HEK293 (cell line): ENCODE results near the gene ISYNA1.
A peak's percentile ranks its signal among the peaks of the same experiment; 100 is the strongest.

ENCODE experiments used
- BCL11A ChIP-seq: fragments of 450-650 bp; formaldehyde crosslinking; IDR thresholded peaks from 2 replicates; pipeline ENCODE4 v1.5.1; 2016; ENCODE audit warnings: low read depth, missing biosample characterization, missing genetic modification characterization
- FEZF1 ChIP-seq: fragments of 450-650 bp; formaldehyde crosslinking; IDR thresholded peaks from 2 replicates; pipeline ENCODE4 v1.5.1; 2016; ENCODE audit warnings: missing biosample characterization, missing genetic modification characterization
- HOXD13 ChIP-seq: sonication (generic); formaldehyde crosslinking; IDR thresholded peaks from 2 replicates; pipeline ENCODE4 v1.8.0; 2022; ENCODE audit warnings: missing genetic modification reagents, borderline replicate concordance
- KLF16 ChIP-seq: fragments of 450-650 bp; formaldehyde crosslinking; IDR thresholded peaks from 2 replicates; pipeline ENCODE4 v1.5.1; 2017; ENCODE audit warnings: missing biosample characterization, missing genetic modification characterization
- SETDB1 ChIP-seq: IDR thresholded peaks from one replicate; pipeline ENCODE4 v1.6.1; 2017; ENCODE audit warnings: mild to moderate bottlenecking, low read length, moderate library complexity, mixed read lengths; ENCODE audit not compliant: insufficient read length
- TRIM28 ChIP-seq: IDR thresholded peaks from 2 replicates; pipeline ENCODE4 v1.6.1; 2011; ENCODE audit warnings: low read length, control low read depth, borderline replicate concordance
- ZBTB17 ChIP-seq: fragments of 450-650 bp; formaldehyde crosslinking; IDR thresholded peaks from 2 replicates; pipeline ENCODE4 v1.5.1; 2016; ENCODE audit warnings: missing biosample characterization, missing genetic modification characterization
- ZBTB48 ChIP-seq: fragments of 450-650 bp; formaldehyde crosslinking; IDR thresholded peaks from 2 replicates; pipeline ENCODE4 v1.5.1; 2016; ENCODE audit warnings: missing biosample characterization, missing genetic modification characterization
- ZBTB8A ChIP-seq: fragments of 450-650 bp; formaldehyde crosslinking; IDR thresholded peaks from 2 replicates; pipeline ENCODE4 v1.5.1; 2016; ENCODE audit warnings: missing biosample characterization, missing genetic modification characterization
- ZFP37 ChIP-seq: fragments of 450-650 bp; formaldehyde crosslinking; IDR thresholded peaks from 2 replicates; pipeline ENCODE4 v1.5.1; 2016; ENCODE audit warnings: missing biosample characterization, missing genetic modification characterization
- ZNF10 ChIP-seq: fragments of 450-650 bp; formaldehyde crosslinking; IDR thresholded peaks from 2 replicates; pipeline ENCODE4 v1.5.1; 2017; ENCODE audit warnings: missing biosample characterization, missing genetic modification characterization
- ZNF140 ChIP-seq: fragments of 450-650 bp; formaldehyde crosslinking; IDR thresholded peaks from 2 replicates; pipeline ENCODE4 v1.5.1; 2016; ENCODE audit warnings: missing biosample characterization, missing genetic modification characterization
- ZNF157 ChIP-seq: fragments of 450-650 bp; formaldehyde crosslinking; IDR thresholded peaks from 2 replicates; pipeline ENCODE4 v1.5.1; 2016; ENCODE audit warnings: missing biosample characterization, missing genetic modification characterization
- ZNF214 ChIP-seq: fragments of 450-650 bp; formaldehyde crosslinking; IDR thresholded peaks from 2 replicates; pipeline ENCODE4 v1.5.1; 2017; ENCODE audit warnings: missing biosample characterization, mild to moderate bottlenecking, missing genetic modification characterization, borderline replicate concordance
- ZNF274 ChIP-seq, 2 experiments: fragments of 200-500 bp in 1 of 2; fragments of 450-650 bp in 1 of 2; sonication (Bioruptor generic) in 1 of 2; formaldehyde crosslinking in 1 of 2; IDR thresholded peaks; 2 replicates each; pipeline versions ENCODE4 v1.5.1 to v1.6.1; 2014 to 2016; ENCODE audit warnings: borderline replicate concordance in 1 of 2, inconsistent platforms in 1 of 2, low read length in 1 of 2, missing biosample characterization in 1 of 2, missing genetic modification characterization in 1 of 2
- ZNF311 ChIP-seq: fragments of 450-650 bp; formaldehyde crosslinking; IDR thresholded peaks from 2 replicates; pipeline ENCODE4 v1.5.1; 2017; ENCODE audit warnings: missing biosample characterization, missing genetic modification characterization, borderline replicate concordance
- ZNF324 ChIP-seq: fragments of 450-650 bp; formaldehyde crosslinking; IDR thresholded peaks from 2 replicates; pipeline ENCODE4 v1.5.1; 2016; ENCODE audit warnings: missing biosample characterization, missing genetic modification characterization
- ZNF335 ChIP-seq: fragments of 450-650 bp; formaldehyde crosslinking; conservative IDR thresholded peaks from 2 replicates; pipeline ENCODE4 v1.5.1; 2016; ENCODE audit warnings: missing biosample characterization, missing genetic modification characterization
- ZNF350 ChIP-seq: fragments of 450-650 bp; formaldehyde crosslinking; IDR thresholded peaks from 2 replicates; pipeline ENCODE4 v1.5.0; 2017; ENCODE audit warnings: missing biosample characterization, mild to moderate bottlenecking, missing genetic modification characterization
- ZNF37A ChIP-seq: fragments of 450-650 bp; IDR thresholded peaks from 2 replicates; pipeline ENCODE4 v1.5.1; 2018; ENCODE audit warnings: missing biosample characterization, missing genetic modification characterization
- ZNF416 ChIP-seq: fragments of 450-650 bp; formaldehyde crosslinking; IDR thresholded peaks from 2 replicates; pipeline ENCODE4 v1.5.1; 2016; ENCODE audit warnings: missing biosample characterization, missing genetic modification characterization
- ZNF423 ChIP-seq: fragments of 450-650 bp; formaldehyde crosslinking; IDR thresholded peaks from 2 replicates; pipeline ENCODE4 v1.5.1; 2016; ENCODE audit warnings: missing biosample characterization, missing genetic modification characterization
- ZNF529 ChIP-seq: fragments of 450-650 bp; formaldehyde crosslinking; IDR thresholded peaks from 2 replicates; pipeline ENCODE4 v1.5.1; 2017; ENCODE audit warnings: missing genetic modification characterization, missing biosample characterization; ENCODE audit not compliant: insufficient replicate concordance
- ZNF561 ChIP-seq: fragments of 450-650 bp; IDR thresholded peaks from 2 replicates; pipeline ENCODE4 v1.5.1; 2018; ENCODE audit warnings: missing biosample characterization, missing genetic modification characterization, borderline replicate concordance
- ZNF600 ChIP-seq: fragments of 450-650 bp; formaldehyde crosslinking; IDR thresholded peaks from 2 replicates; pipeline ENCODE4 v1.5.1; 2016; ENCODE audit warnings: missing biosample characterization, missing genetic modification characterization
- ZNF610 ChIP-seq: fragments of 450-650 bp; formaldehyde crosslinking; IDR thresholded peaks from 2 replicates; pipeline ENCODE4 v1.5.1; 2016; ENCODE audit warnings: missing biosample characterization, missing genetic modification characterization, borderline replicate concordance
- ZNF621 ChIP-seq: fragments of 450-650 bp; formaldehyde crosslinking; IDR thresholded peaks from 2 replicates; pipeline ENCODE4 v1.5.1; 2017; ENCODE audit warnings: missing biosample characterization, missing genetic modification characterization
- ZNF660 ChIP-seq: fragments of 450-650 bp; IDR thresholded peaks from 2 replicates; pipeline ENCODE4 v1.5.1; 2018; ENCODE audit warnings: missing biosample characterization, mild to moderate bottlenecking, missing genetic modification characterization
- ZNF677 ChIP-seq: fragments of 450-650 bp; IDR thresholded peaks from 2 replicates; pipeline ENCODE4 v1.5.0; 2018; ENCODE audit warnings: missing biosample characterization, mild to moderate bottlenecking, missing genetic modification characterization, moderate library complexity
- ZNF701 ChIP-seq: fragments of 450-650 bp; formaldehyde crosslinking; IDR thresholded peaks from 2 replicates; pipeline ENCODE4 v1.5.1; 2016; ENCODE audit warnings: missing biosample characterization, missing genetic modification characterization
- ZSCAN16 ChIP-seq: fragments of 450-650 bp; formaldehyde crosslinking; IDR thresholded peaks from 2 replicates; pipeline ENCODE4 v1.5.1; 2016; ENCODE audit warnings: missing biosample characterization, missing genetic modification characterization
- ZSCAN23 ChIP-seq: fragments of 450-650 bp; formaldehyde crosslinking; IDR thresholded peaks from 2 replicates; pipeline ENCODE4 v1.5.1; 2016; ENCODE audit warnings: missing biosample characterization, missing genetic modification characterization
- TF ChIP-seq, protein P1 (sequence below): fragments of 450-650 bp; formaldehyde crosslinking; IDR thresholded peaks from 2 replicates; pipeline ENCODE4 v1.5.1; 2016; ENCODE audit warnings: missing biosample characterization, missing genetic modification characterization
- TF ChIP-seq, protein P2 (sequence below): fragments of 450-650 bp; formaldehyde crosslinking; IDR thresholded peaks from 2 replicates; pipeline ENCODE4 v1.5.1; 2016; ENCODE audit warnings: missing biosample characterization, missing genetic modification characterization
- TF ChIP-seq, protein P3 (sequence below): fragments of 450-650 bp; formaldehyde crosslinking; IDR thresholded peaks from 2 replicates; pipeline ENCODE4 v1.5.1; 2016; ENCODE audit warnings: missing biosample characterization, missing genetic modification characterization
- TF ChIP-seq, protein P4 (sequence below): fragments of 450-650 bp; formaldehyde crosslinking; IDR thresholded peaks from 2 replicates; pipeline ENCODE4 v1.5.1; 2016; ENCODE audit warnings: missing biosample characterization, missing genetic modification characterization
- TF ChIP-seq, protein P5 (sequence below): IDR thresholded peaks from 2 replicates; pipeline ENCODE4 v1.6.1; 2011; ENCODE audit warnings: mild to moderate bottlenecking, low read depth, low read length, borderline replicate concordance

The ISYNA1 gene

GRCh38 chr19:18419195-18419698 is 18.7 kb downstream of the ISYNA1 start, which contains the start of gene SSBP4 (continued):
- no peak for TF ChIP-seq ZSCAN23 (tag by site-specific recombination)
- TF ChIP-seq, protein P1, sequence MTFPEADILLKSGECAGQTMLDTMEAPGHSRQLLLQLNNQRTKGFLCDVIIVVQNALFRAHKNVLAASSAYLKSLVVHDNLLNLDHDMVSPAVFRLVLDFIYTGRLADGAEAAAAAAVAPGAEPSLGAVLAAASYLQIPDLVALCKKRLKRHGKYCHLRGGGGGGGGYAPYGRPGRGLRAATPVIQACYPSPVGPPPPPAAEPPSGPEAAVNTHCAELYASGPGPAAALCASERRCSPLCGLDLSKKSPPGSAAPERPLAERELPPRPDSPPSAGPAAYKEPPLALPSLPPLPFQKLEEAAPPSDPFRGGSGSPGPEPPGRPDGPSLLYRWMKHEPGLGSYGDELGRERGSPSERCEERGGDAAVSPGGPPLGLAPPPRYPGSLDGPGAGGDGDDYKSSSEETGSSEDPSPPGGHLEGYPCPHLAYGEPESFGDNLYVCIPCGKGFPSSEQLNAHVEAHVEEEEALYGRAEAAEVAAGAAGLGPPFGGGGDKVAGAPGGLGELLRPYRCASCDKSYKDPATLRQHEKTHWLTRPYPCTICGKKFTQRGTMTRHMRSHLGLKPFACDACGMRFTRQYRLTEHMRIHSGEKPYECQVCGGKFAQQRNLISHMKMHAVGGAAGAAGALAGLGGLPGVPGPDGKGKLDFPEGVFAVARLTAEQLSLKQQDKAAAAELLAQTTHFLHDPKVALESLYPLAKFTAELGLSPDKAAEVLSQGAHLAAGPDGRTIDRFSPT (tag by site-specific recombination): no peak
- TF ChIP-seq, protein P2, sequence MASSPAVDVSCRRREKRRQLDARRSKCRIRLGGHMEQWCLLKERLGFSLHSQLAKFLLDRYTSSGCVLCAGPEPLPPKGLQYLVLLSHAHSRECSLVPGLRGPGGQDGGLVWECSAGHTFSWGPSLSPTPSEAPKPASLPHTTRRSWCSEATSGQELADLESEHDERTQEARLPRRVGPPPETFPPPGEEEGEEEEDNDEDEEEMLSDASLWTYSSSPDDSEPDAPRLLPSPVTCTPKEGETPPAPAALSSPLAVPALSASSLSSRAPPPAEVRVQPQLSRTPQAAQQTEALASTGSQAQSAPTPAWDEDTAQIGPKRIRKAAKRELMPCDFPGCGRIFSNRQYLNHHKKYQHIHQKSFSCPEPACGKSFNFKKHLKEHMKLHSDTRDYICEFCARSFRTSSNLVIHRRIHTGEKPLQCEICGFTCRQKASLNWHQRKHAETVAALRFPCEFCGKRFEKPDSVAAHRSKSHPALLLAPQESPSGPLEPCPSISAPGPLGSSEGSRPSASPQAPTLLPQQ (tag by site-specific recombination): peak; percentile 99
- TF ChIP-seq, protein P3, sequence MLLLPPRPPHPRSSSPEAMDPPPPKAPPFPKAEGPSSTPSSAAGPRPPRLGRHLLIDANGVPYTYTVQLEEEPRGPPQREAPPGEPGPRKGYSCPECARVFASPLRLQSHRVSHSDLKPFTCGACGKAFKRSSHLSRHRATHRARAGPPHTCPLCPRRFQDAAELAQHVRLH (tag by site-specific recombination): no peak
- no peak for TF ChIP-seq FEZF1
- TF ChIP-seq, protein P4, sequence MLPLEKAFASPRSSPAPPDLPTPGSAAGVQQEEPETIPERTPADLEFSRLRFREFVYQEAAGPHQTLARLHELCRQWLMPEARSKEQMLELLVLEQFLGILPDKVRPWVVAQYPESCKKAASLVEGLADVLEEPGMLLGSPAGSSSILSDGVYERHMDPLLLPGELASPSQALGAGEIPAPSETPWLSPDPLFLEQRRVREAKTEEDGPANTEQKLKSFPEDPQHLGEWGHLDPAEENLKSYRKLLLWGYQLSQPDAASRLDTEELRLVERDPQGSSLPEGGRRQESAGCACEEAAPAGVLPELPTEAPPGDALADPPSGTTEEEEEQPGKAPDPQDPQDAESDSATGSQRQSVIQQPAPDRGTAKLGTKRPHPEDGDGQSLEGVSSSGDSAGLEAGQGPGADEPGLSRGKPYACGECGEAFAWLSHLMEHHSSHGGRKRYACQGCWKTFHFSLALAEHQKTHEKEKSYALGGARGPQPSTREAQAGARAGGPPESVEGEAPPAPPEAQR (tag by site-specific recombination): no peak
- no peak for TF ChIP-seq ZNF610 (tag by site-specific recombination)
- TF ChIP-seq ZNF157: no peak
- TF ChIP-seq ZNF274 (IDR thresholded peaks at IDR 0.05; ENCODE audit: low read length): no peak
- TF ChIP-seq ZNF274 (tag by site-specific recombination; IDR thresholded peaks at IDR 0.05; ENCODE audit: borderline replicate concordance): no peak
- no peak for TF ChIP-seq ZNF10 (tag by site-specific recombination)
- no peak for TF ChIP-seq ZNF350 (tag by site-specific recombination)
- TF ChIP-seq ZNF335 (tag by site-specific recombination): no peak
- no peak for TF ChIP-seq ZNF701 (tag by site-specific recombination)
- no peak for TF ChIP-seq ZNF311 (tag by site-specific recombination)
- no peak for TF ChIP-seq BCL11A (tag by site-specific recombination)
- no peak for TF ChIP-seq ZBTB48
- TF ChIP-seq TRIM28: no peak
- no peak for TF ChIP-seq ZFP37
- TF ChIP-seq ZNF324 (tag by site-specific recombination): no peak
- TF ChIP-seq ZNF660 (tag by site-specific recombination): peak; percentile 69; the same call in 1 of the 2 replicates
- TF ChIP-seq ZNF600 (tag by site-specific recombination): no peak
- peak; percentile 55; the same call in 1 of the 2 replicates for TF ChIP-seq ZBTB8A (tag by site-specific recombination)
- TF ChIP-seq ZNF677 (tag by site-specific recombination): no peak
- TF ChIP-seq ZNF621 (tag by site-specific recombination): no peak
- no peak for TF ChIP-seq KLF16 (tag by site-specific recombination)
- TF ChIP-seq HOXD13 (CRISPR knock-in tag): no peak
- TF ChIP-seq ZNF37A: no peak
- TF ChIP-seq ZNF416 (tag by site-specific recombination): no peak
- no peak for TF ChIP-seq ZNF529 (tag by site-specific recombination)
- TF ChIP-seq ZNF423 (tag by site-specific recombination): no peak
- no peak for TF ChIP-seq ZBTB17 (tag by site-specific recombination)
- TF ChIP-seq ZNF214 (tag by site-specific recombination): no peak
- no peak for TF ChIP-seq SETDB1
- TF ChIP-seq, protein P5, sequence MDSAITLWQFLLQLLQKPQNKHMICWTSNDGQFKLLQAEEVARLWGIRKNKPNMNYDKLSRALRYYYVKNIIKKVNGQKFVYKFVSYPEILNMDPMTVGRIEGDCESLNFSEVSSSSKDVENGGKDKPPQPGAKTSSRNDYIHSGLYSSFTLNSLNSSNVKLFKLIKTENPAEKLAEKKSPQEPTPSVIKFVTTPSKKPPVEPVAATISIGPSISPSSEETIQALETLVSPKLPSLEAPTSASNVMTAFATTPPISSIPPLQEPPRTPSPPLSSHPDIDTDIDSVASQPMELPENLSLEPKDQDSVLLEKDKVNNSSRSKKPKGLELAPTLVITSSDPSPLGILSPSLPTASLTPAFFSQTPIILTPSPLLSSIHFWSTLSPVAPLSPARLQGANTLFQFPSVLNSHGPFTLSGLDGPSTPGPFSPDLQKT: no peak
- no peak for TF ChIP-seq ZSCAN16 (tag by site-specific recombination)
- TF ChIP-seq ZNF140 (tag by site-specific recombination): no peak
- TF ChIP-seq ZNF561: peak; percentile 66; the same call in 1 of the 2 replicates
